ENCODE data around the gene POGZ.

- TF ChIP-seq, protein P1, sequence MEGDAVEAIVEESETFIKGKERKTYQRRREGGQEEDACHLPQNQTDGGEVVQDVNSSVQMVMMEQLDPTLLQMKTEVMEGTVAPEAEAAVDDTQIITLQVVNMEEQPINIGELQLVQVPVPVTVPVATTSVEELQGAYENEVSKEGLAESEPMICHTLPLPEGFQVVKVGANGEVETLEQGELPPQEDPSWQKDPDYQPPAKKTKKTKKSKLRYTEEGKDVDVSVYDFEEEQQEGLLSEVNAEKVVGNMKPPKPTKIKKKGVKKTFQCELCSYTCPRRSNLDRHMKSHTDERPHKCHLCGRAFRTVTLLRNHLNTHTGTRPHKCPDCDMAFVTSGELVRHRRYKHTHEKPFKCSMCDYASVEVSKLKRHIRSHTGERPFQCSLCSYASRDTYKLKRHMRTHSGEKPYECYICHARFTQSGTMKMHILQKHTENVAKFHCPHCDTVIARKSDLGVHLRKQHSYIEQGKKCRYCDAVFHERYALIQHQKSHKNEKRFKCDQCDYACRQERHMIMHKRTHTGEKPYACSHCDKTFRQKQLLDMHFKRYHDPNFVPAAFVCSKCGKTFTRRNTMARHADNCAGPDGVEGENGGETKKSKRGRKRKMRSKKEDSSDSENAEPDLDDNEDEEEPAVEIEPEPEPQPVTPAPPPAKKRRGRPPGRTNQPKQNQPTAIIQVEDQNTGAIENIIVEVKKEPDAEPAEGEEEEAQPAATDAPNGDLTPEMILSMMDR (IDR thresholded peaks at IDR 0.05): no peak
- TF ChIP-seq POLR2A (IDR thresholded peaks at IDR 0.05): no peak
These were observed 19.0 kb upstream of the POGZ start for GRCh38 chr1:151478140-151478812.
